Measurements from ENCODE around the gene ST8SIA6.
"Not testable (repeated sequence)": the region's sequence is repeated elsewhere in the genome, so short reads cannot be mapped to it uniquely, and the experiment has no call there.

The ST8SIA6 gene

GRCh38 chr10:17453035-17453372 is 1.4 kb downstream of the ST8SIA6 start:
- Mint-ChIP-seq H3K36me3 (ENCODE audit: insufficient read depth) (peaks cover 16% of the 10 kb centered on the region), H3K4me1 (peaks cover 26% of the 10 kb centered on the region), H3K27me3 (no peaks in the 10 kb centered on the region), H3K4me3 (peak overlapping the region; percentile 89), H3K9me3 (peaks cover 4% of the 10 kb centered on the region), H3K27ac (ENCODE audit: low read depth) (peak overlapping the region; percentile 86)
- no peak for ATAC-seq (replicated peaks; ENCODE audit: extremely low read depth, poor library complexity, severe bottlenecking)
- DNase-seq (ENCODE audit: low spot score in 2 of 2) = no peak

- peaks cover 4% of the 10 kb centered on the region for H3K9me3 Mint-ChIP-seq
- H3K4me1 Mint-ChIP-seq = peaks cover 26% of the 10 kb centered on the region
- H3K4me3 Mint-ChIP-seq = peak overlapping the region; percentile 89
- ATAC-seq (replicated peaks; ENCODE audit: extremely low read depth, poor library complexity, severe bottlenecking) (no peak), DNase-seq (ENCODE audit: low spot score in 2 of 2) (no peak)
- H3K27me3 Mint-ChIP-seq = no peaks in the 10 kb centered on the region
- peak overlapping the region; percentile 86 for H3K27ac Mint-ChIP-seq (ENCODE audit: low read depth)
- H3K36me3 Mint-ChIP-seq (ENCODE audit: insufficient read depth) = peaks cover 16% of the 10 kb centered on the region
These were observed 2.1 kb downstream of the ST8SIA6 start for GRCh38 chr10:17452060-17452841.

GRCh38 chr10:17450024-17450423 is 4.4 kb downstream of the ST8SIA6 start:
- H3K9me3 Mint-ChIP-seq = peaks cover 4% of the 10 kb centered on the region
- no peak overlapping the region for H3K27ac Mint-ChIP-seq (ENCODE audit: low read depth)
- H3K4me3 Mint-ChIP-seq = no peak overlapping the region
- peaks cover 38% of the 10 kb centered on the region for H3K4me1 Mint-ChIP-seq
- ATAC-seq (replicated peaks; ENCODE audit: extremely low read depth, poor library complexity, severe bottlenecking) (no peak), DNase-seq (ENCODE audit: low spot score in 2 of 2) (no peak)
- H3K27me3 Mint-ChIP-seq = no peaks in the 10 kb centered on the region
- H3K36me3 Mint-ChIP-seq (ENCODE audit: insufficient read depth) = peaks cover 24% of the 10 kb centered on the region

- H3K4me1 Mint-ChIP-seq = peaks cover 28% of the 10 kb centered on the region
- DNase-seq (ENCODE audit: low spot score in 2 of 2) (no peak), ATAC-seq (replicated peaks; ENCODE audit: extremely low read depth, poor library complexity, severe bottlenecking) (no peak)
- H3K9me3 Mint-ChIP-seq = peaks cover 4% of the 10 kb centered on the region
- peak overlapping the region; percentile 84 for H3K27ac Mint-ChIP-seq (ENCODE audit: low read depth)
- H3K27me3 Mint-ChIP-seq = no peaks in the 10 kb centered on the region
- H3K4me3 Mint-ChIP-seq = no peak overlapping the region
- H3K36me3 Mint-ChIP-seq (ENCODE audit: insufficient read depth) = peaks cover 21% of the 10 kb centered on the region
These were observed 8.9 kb downstream of the ST8SIA6 start for GRCh38 chr10:17445400-17445998.

- Mint-ChIP-seq H3K27me3 (no peaks in the 10 kb centered on the region), H3K36me3 (ENCODE audit: insufficient read depth) (peaks cover 14% of the 10 kb centered on the region), H3K4me1 (peaks cover 28% of the 10 kb centered on the region), H3K27ac (ENCODE audit: low read depth) (peak overlapping the region; percentile 84), H3K4me3 (peak overlapping the region; percentile 69), H3K9me3 (no peaks in the 10 kb centered on the region)
- DNase-seq (ENCODE audit: low spot score in 2 of 2) (no peak), ATAC-seq (replicated peaks; ENCODE audit: extremely low read depth, poor library complexity, severe bottlenecking) (peak; percentile 34)
These were observed 10.0 kb downstream of the ST8SIA6 start for GRCh38 chr10:17444388-17444714.

GRCh38 chr10:17443707-17444387 is 10.5 kb downstream of the ST8SIA6 start:
- H3K4me3 Mint-ChIP-seq = peak overlapping the region; percentile 69
- no peaks in the 10 kb centered on the region for H3K27me3 Mint-ChIP-seq
- ATAC-seq (replicated peaks; ENCODE audit: extremely low read depth, poor library complexity, severe bottlenecking) (peak; percentile 94), DNase-seq (ENCODE audit: low spot score in 2 of 2) (peak in 1 of 2 donors; percentile 25)
- no peaks in the 10 kb centered on the region for H3K9me3 Mint-ChIP-seq
- H3K4me1 Mint-ChIP-seq = peaks cover 28% of the 10 kb centered on the region
- peaks cover 14% of the 10 kb centered on the region for H3K36me3 Mint-ChIP-seq (ENCODE audit: insufficient read depth)
- H3K27ac Mint-ChIP-seq (ENCODE audit: low read depth) = peak overlapping the region; percentile 84

- DNase-seq (ENCODE audit: low spot score in 2 of 2) (no peak), ATAC-seq (replicated peaks; ENCODE audit: extremely low read depth, poor library complexity, severe bottlenecking) (no peak)
- H3K4me1 Mint-ChIP-seq = peaks cover 14% of the 10 kb centered on the region
- H3K4me3 Mint-ChIP-seq = no peak overlapping the region
- no peaks in the 10 kb centered on the region for H3K27me3 Mint-ChIP-seq
- peaks cover 2% of the 10 kb centered on the region for H3K36me3 Mint-ChIP-seq (ENCODE audit: insufficient read depth)
- H3K9me3 Mint-ChIP-seq = no peaks in the 10 kb centered on the region
- no peak overlapping the region for H3K27ac Mint-ChIP-seq (ENCODE audit: low read depth)
These were observed 15.8 kb downstream of the ST8SIA6 start for GRCh38 chr10:17438583-17438982.

- DNase-seq (ENCODE audit: low spot score in 2 of 2); H3K36me3 Mint-ChIP-seq (ENCODE audit: insufficient read depth); ATAC-seq (replicated peaks; ENCODE audit: extremely low read depth, poor library complexity, severe bottlenecking); H3K4me3 Mint-ChIP-seq; H3K9me3 Mint-ChIP-seq; H3K27ac Mint-ChIP-seq (ENCODE audit: low read depth); H3K27me3 Mint-ChIP-seq: not testable (repeated sequence)
- H3K4me1 Mint-ChIP-seq = peaks cover 12% of the 10 kb centered on the region
These were observed 17.8 kb downstream of the ST8SIA6 start for GRCh38 chr10:17436578-17436977.

GRCh38 chr10:17435953-17436352 is 18.4 kb downstream of the ST8SIA6 start:
- H3K27me3 Mint-ChIP-seq = no peaks in the 10 kb centered on the region
- DNase-seq (ENCODE audit: low spot score in 2 of 2) = no peak

GRCh38 chr10:17435187-17435586 is 19.2 kb downstream of the ST8SIA6 start:
- H3K36me3 Mint-ChIP-seq (ENCODE audit: insufficient read depth) = peaks cover 2% of the 10 kb centered on the region
- no peak for DNase-seq (ENCODE audit: low spot score in 2 of 2)
- H3K27ac Mint-ChIP-seq (ENCODE audit: low read depth) = no peak overlapping the region
- H3K27me3 Mint-ChIP-seq = no peaks in the 10 kb centered on the region
- no peaks in the 10 kb centered on the region for H3K9me3 Mint-ChIP-seq
- no peak overlapping the region for H3K4me3 Mint-ChIP-seq
- H3K4me1 Mint-ChIP-seq = peaks cover 22% of the 10 kb centered on the region
- ATAC-seq (replicated peaks; ENCODE audit: extremely low read depth, poor library complexity, severe bottlenecking) = no peak

More at GRCh38 chr10:17435953-17436352, 18.4 kb downstream of the ST8SIA6 start:
- H3K36me3 Mint-ChIP-seq (ENCODE audit: insufficient read depth) = peaks cover 2% of the 10 kb centered on the region
- H3K4me1 Mint-ChIP-seq = peaks cover 14% of the 10 kb centered on the region
- no peak for ATAC-seq (replicated peaks; ENCODE audit: extremely low read depth, poor library complexity, severe bottlenecking)
- H3K27ac Mint-ChIP-seq (ENCODE audit: low read depth) = no peak overlapping the region
- no peaks in the 10 kb centered on the region for H3K9me3 Mint-ChIP-seq
- H3K4me3 Mint-ChIP-seq = no peak overlapping the region

- no peaks in the 10 kb centered on the region for H3K36me3 Mint-ChIP-seq (ENCODE audit: insufficient read depth)
- H3K4me3 Mint-ChIP-seq = no peak overlapping the region
- H3K27me3 Mint-ChIP-seq = no peaks in the 10 kb centered on the region
- H3K4me1 Mint-ChIP-seq = peaks cover 35% of the 10 kb centered on the region
- no peak for DNase-seq (ENCODE audit: low spot score in 2 of 2)
- ATAC-seq (replicated peaks; ENCODE audit: extremely low read depth, poor library complexity, severe bottlenecking) = no peak
- H3K9me3 Mint-ChIP-seq = no peaks in the 10 kb centered on the region
- no peak overlapping the region for H3K27ac Mint-ChIP-seq (ENCODE audit: low read depth)
These were observed 21.7 kb downstream of the ST8SIA6 start for GRCh38 chr10:17432723-17433122.

- peak overlapping the region; percentile 5 for H3K27ac Mint-ChIP-seq (ENCODE audit: low read depth)
- DNase-seq (ENCODE audit: low spot score in 2 of 2) (no peak), ATAC-seq (replicated peaks; ENCODE audit: extremely low read depth, poor library complexity, severe bottlenecking) (no peak)
- no peaks in the 10 kb centered on the region for H3K27me3 Mint-ChIP-seq
- peaks cover 40% of the 10 kb centered on the region for H3K4me1 Mint-ChIP-seq
- no peaks in the 10 kb centered on the region for H3K36me3 Mint-ChIP-seq (ENCODE audit: insufficient read depth)
- no peak overlapping the region for H3K4me3 Mint-ChIP-seq
- no peaks in the 10 kb centered on the region for H3K9me3 Mint-ChIP-seq
These were observed 22.5 kb downstream of the ST8SIA6 start for GRCh38 chr10:17431871-17432311.

Measured in central memory CD8-positive, alpha-beta T cell (primary cell).